Stimulated activated CD4-positive, alpha-beta T cell treated with anti-CD3 and anti-CD28 coated beads, Interleukin-12 subunit alpha, Interleukin-12 subunit beta, amount 100 ng/mL, for 4 hours (primary cell): Measurements from ENCODE around the gene GSTO1.

Source experiments
- DNase-seq: peaks from one replicate; pipeline ENCODE4 v3.0.0-alpha.2; 2020

Gene GSTO1

GRCh38 chr10:104252368-104252767 is 2.3 kb upstream of the GSTO1 start:
- DNase-seq, result no peak

GRCh38 chr10:104253106-104253505 is 1.6 kb upstream of the GSTO1 start:
- DNase-seq, result no peak

- DNase-seq, result no peak
These were observed 884 bp upstream of the GSTO1 start for GRCh38 chr10:104253606-104254410.

- DNase-seq, result no peak
These were observed 754 bp downstream of the GSTO1 start for GRCh38 chr10:104255311-104255981.

- no peak for DNase-seq
These were observed 1.8 kb downstream of the GSTO1 start for GRCh38 chr10:104256335-104256961.

- DNase-seq, result no peak
These were observed 2.5 kb downstream of the GSTO1 start for GRCh38 chr10:104257235-104257634.

- DNase-seq, result no peak
These were observed 3.5 kb downstream of the GSTO1 start for GRCh38 chr10:104258209-104258608.

GRCh38 chr10:104259456-104259855 is 4.8 kb downstream of the GSTO1 start:
- DNase-seq, result no peak

GRCh38 chr10:104259999-104260774 is 5.5 kb downstream of the GSTO1 start:
- no peak for DNase-seq

GRCh38 chr10:104260775-104261115 is 6.1 kb downstream of the GSTO1 start:
- no peak for DNase-seq

- DNase-seq, result no peak
These were observed 7.4 kb downstream of the GSTO1 start for GRCh38 chr10:104262055-104262454.

GRCh38 chr10:104264783-104265182 is 10.1 kb downstream of the GSTO1 start:
- no peak for DNase-seq

GRCh38 chr10:104267721-104268404 is 13.2 kb downstream of the GSTO1 start:
- DNase-seq, result peak; percentile 21

- DNase-seq, result no peak
These were observed 13.7 kb downstream of the GSTO1 start for GRCh38 chr10:104268405-104268712.

- DNase-seq, result peak; percentile 96
These were observed 14.3 kb downstream of the GSTO1 start, which contains the start of gene GSTO2 for GRCh38 chr10:104268713-104269645. TSS of gene GSTO2 (plus strand) at chr10:104269184. CDS start at chr10:104274916, 5,732 bp downstream.

GRCh38 chr10:104273286-104273685 is 18.6 kb downstream of the GSTO1 start:
- DNase-seq, result no peak

- no peak for DNase-seq
These were observed 19.3 kb downstream of the GSTO1 start for GRCh38 chr10:104273899-104274575.

GRCh38 chr10:104274762-104275721 is 20.4 kb downstream of the GSTO1 start:
- DNase-seq, result peak; percentile 56

GRCh38 chr10:104276192-104276591 is 21.5 kb downstream of the GSTO1 start:
- no peak for DNase-seq

- no peak for DNase-seq
These were observed 23.1 kb downstream of the GSTO1 start for GRCh38 chr10:104277785-104278184.
